Upper lobe of left lung (tissue), 4 donors: ENCODE results near the gene NR5A1.

ENCODE experiments used
- EP300 ChIP-seq, 4 donors: sonication (generic); formaldehyde crosslinking; IDR thresholded peaks; one replicate each; pipeline ENCODE4 v1.5.1; 2017; ENCODE audit warnings: antibody characterized with exemption in 4 of 4, control low read depth in 2 of 4
- POLR2A ChIP-seq, 4 donors: fragments of 450-650 bp; IDR thresholded peaks; one replicate each; pipeline ENCODE4 v1.5.1; 2016 to 2017; ENCODE audit warnings: antibody characterized with exemption in 4 of 4, mild to moderate bottlenecking in 2 of 4
- POLR2AphosphoS5 ChIP-seq, 2 donors: sonication (generic); formaldehyde crosslinking; IDR thresholded peaks; one replicate each; pipeline ENCODE4 v1.5.1; 2017; ENCODE audit warnings: antibody characterized with exemption in 2 of 2
- TF ChIP-seq, protein P1 (sequence below), 6 experiments: fragments of 450-650 bp in 4 of 6; fragments of 200-600 bp in 2 of 6; sonication (generic) in 2 of 6; IDR thresholded peaks; one replicate each; pipeline ENCODE4 v1.5.1; 2016 to 2019; ENCODE audit warnings: antibody characterized with exemption in 6 of 6

DNA sequence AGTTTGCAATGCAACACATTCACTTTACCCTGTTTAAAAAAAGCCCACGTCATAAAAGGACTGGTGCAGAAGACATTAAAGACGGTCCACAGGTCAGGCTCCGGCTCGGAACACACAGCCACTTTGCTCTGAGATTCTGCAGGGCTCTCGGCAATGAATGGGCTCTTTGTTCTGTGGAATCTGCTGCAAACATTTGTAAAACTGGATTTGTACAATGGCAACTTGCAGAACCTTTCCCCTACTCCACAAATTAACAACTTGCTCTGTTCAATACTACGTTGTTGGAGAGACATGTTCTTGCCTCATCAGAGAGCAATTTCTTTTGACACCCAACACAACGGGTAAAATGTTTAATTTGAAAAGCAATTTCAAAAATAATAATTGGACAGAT lies 13.0 kb upstream of the NR5A1 start:
- TF ChIP-seq, protein P1, sequence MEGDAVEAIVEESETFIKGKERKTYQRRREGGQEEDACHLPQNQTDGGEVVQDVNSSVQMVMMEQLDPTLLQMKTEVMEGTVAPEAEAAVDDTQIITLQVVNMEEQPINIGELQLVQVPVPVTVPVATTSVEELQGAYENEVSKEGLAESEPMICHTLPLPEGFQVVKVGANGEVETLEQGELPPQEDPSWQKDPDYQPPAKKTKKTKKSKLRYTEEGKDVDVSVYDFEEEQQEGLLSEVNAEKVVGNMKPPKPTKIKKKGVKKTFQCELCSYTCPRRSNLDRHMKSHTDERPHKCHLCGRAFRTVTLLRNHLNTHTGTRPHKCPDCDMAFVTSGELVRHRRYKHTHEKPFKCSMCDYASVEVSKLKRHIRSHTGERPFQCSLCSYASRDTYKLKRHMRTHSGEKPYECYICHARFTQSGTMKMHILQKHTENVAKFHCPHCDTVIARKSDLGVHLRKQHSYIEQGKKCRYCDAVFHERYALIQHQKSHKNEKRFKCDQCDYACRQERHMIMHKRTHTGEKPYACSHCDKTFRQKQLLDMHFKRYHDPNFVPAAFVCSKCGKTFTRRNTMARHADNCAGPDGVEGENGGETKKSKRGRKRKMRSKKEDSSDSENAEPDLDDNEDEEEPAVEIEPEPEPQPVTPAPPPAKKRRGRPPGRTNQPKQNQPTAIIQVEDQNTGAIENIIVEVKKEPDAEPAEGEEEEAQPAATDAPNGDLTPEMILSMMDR (IDR thresholded peaks at IDR 0.05): no peak
- no peak for TF ChIP-seq POLR2A (IDR thresholded peaks at IDR 0.05)
- TF ChIP-seq EP300 (IDR thresholded peaks at IDR 0.05): no peak
- no peak for TF ChIP-seq POLR2AphosphoS5 (IDR thresholded peaks at IDR 0.05)
